ENCODE measurements around the gene MARS1. TPM values are rescaled to one million over a fixed set of nuclear protein-coding genes. Genes with fewer than 3 reads are reported as not detected.
"Not testable (repeated sequence)": the region's sequence is repeated elsewhere in the genome, so short reads cannot be mapped to it uniquely, and the experiment has no call there.

The MARS1 gene
- total RNA-seq, 2 experiments from 2014 or later: 203 to 204 TPM

DNA sequence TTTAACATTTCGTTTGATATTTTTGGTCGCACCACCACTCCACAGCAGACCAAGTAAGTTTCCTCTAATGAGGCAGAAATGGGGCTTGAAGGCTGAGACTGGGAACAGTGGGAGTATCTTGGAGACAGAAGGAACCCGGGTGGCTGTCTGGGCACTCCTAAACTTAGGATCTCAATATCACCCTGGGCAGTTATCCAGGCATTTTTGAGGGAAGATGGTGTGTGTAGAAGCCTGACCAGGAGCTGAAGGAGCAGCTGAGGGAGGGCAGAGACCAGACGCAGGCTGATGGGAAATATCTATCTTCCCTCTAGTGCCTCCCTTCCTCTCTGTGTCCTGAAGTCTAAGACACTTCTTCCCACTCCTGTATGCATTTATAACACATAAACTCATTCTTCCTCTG lies 10.7 kb downstream of the MARS1 start:
- TF ChIP-seq, protein P1, sequence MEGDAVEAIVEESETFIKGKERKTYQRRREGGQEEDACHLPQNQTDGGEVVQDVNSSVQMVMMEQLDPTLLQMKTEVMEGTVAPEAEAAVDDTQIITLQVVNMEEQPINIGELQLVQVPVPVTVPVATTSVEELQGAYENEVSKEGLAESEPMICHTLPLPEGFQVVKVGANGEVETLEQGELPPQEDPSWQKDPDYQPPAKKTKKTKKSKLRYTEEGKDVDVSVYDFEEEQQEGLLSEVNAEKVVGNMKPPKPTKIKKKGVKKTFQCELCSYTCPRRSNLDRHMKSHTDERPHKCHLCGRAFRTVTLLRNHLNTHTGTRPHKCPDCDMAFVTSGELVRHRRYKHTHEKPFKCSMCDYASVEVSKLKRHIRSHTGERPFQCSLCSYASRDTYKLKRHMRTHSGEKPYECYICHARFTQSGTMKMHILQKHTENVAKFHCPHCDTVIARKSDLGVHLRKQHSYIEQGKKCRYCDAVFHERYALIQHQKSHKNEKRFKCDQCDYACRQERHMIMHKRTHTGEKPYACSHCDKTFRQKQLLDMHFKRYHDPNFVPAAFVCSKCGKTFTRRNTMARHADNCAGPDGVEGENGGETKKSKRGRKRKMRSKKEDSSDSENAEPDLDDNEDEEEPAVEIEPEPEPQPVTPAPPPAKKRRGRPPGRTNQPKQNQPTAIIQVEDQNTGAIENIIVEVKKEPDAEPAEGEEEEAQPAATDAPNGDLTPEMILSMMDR (IDR thresholded peaks at IDR 0.05): no peak
- H3K27ac ChIP-seq (ENCODE audit: low read depth in 1 of 2, low read length in 2 of 2): no peak overlapping the region
- intact Hi-C loops (cut with DNase I, micrococcal nuclease): no loop called here
- H3K4me3 Mint-ChIP-seq: no peak overlapping the region
- H3K9me3 ChIP-seq (ENCODE audit: control insufficient read depth in 1 of 2, insufficient read depth in 1 of 2, low read length in 2 of 2): no peaks in the 10 kb centered on the region
- H3K4me1 ChIP-seq (ENCODE audit: insufficient read depth, low read length): no peaks in the 10 kb centered on the region
- no peak overlapping the region for H3K4me3 ChIP-seq (ENCODE audit: low read length)
- H3K36me3 ChIP-seq (ENCODE audit: insufficient read depth, low read length): peaks cover 53% of the 10 kb centered on the region
- CTCF ChIA-PET: interaction anchor here (1.4 kb wide), 1 partner anchor 39 kb away, joined by 5 read pairs; the partner anchor contains the start of gene GLI1
- H3K27ac Mint-ChIP-seq: peak overlapping the region; percentile 9
- POLR2A ChIA-PET: interaction anchor here (0.7 kb wide), 1 partner anchor 22 kb away, joined by 3 read pairs; no protein-coding TSS in a partner anchor
- H3K27me3 ChIP-seq (ENCODE audit: control insufficient read depth in 1 of 2, insufficient read depth in 2 of 2, low read length in 2 of 2): no peaks in the 10 kb centered on the region
- H3K9me3 Mint-ChIP-seq: no peaks in the 10 kb centered on the region
- H3K4me1 Mint-ChIP-seq (ENCODE audit: low read depth): peaks cover 9% of the 10 kb centered on the region
- peaks cover 75% of the 10 kb centered on the region for H3K36me3 Mint-ChIP-seq (ENCODE audit: low read depth)
- H3K27me3 Mint-ChIP-seq: no peaks in the 10 kb centered on the region
- no peak for ATAC-seq (ENCODE audit: poor library complexity)
- no peak for DNase-seq

DNA sequence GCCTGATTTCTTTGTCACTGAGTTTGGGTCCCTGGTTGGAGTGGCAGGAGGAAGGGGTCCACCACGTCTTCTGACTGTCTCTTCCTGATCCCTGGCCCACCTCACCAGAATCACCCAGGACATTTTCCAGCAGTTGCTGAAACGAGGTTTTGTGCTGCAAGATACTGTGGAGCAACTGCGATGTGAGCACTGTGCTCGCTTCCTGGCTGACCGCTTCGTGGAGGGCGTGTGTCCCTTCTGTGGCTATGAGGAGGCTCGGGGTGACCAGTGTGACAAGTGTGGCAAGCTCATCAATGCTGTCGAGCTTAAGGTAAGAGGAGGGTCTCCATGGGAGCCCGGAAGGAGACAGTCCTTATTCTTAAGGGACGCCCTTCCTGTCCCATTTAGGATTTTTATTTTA lies 12.3 kb downstream of the MARS1 start:
- H3K9me3 ChIP-seq (ENCODE audit: control insufficient read depth in 1 of 2, insufficient read depth in 1 of 2, low read length in 2 of 2): no peaks in the 10 kb centered on the region
- H3K4me1 ChIP-seq (ENCODE audit: insufficient read depth, low read length): no peaks in the 10 kb centered on the region
- no peak for DNase-seq
- ChIA-PET CTCF (interaction anchor here (1.4 kb wide), 1 partner anchor 41 kb away, joined by 5 read pairs; the partner anchor contains the start of gene GLI1), POLR2A (interaction anchor here (1.3 kb wide), 1 partner anchor 20 kb away, joined by 3 read pairs; no protein-coding TSS in a partner anchor)
- no peak for ATAC-seq (ENCODE audit: poor library complexity)
- H3K27me3 Mint-ChIP-seq: no peaks in the 10 kb centered on the region
- no peaks in the 10 kb centered on the region for H3K27me3 ChIP-seq (ENCODE audit: control insufficient read depth in 1 of 2, insufficient read depth in 2 of 2, low read length in 2 of 2)
- no peak overlapping the region for H3K27ac Mint-ChIP-seq
- no peak overlapping the region for H3K27ac ChIP-seq (ENCODE audit: low read depth in 1 of 2, low read length in 2 of 2)
- intact Hi-C loops (cut with DNase I, micrococcal nuclease): no loop called here
- peaks cover 68% of the 10 kb centered on the region for H3K36me3 ChIP-seq (ENCODE audit: insufficient read depth, low read length)
- no peaks in the 10 kb centered on the region for H3K9me3 Mint-ChIP-seq
- no peak overlapping the region for H3K4me3 Mint-ChIP-seq
- no peak overlapping the region for H3K4me3 ChIP-seq (ENCODE audit: low read length)
- H3K4me1 Mint-ChIP-seq (ENCODE audit: low read depth): peaks cover 9% of the 10 kb centered on the region
- H3K36me3 Mint-ChIP-seq (ENCODE audit: low read depth): peaks cover 85% of the 10 kb centered on the region
- TF ChIP-seq, protein P1 (IDR thresholded peaks at IDR 0.05): no peak

DNA sequence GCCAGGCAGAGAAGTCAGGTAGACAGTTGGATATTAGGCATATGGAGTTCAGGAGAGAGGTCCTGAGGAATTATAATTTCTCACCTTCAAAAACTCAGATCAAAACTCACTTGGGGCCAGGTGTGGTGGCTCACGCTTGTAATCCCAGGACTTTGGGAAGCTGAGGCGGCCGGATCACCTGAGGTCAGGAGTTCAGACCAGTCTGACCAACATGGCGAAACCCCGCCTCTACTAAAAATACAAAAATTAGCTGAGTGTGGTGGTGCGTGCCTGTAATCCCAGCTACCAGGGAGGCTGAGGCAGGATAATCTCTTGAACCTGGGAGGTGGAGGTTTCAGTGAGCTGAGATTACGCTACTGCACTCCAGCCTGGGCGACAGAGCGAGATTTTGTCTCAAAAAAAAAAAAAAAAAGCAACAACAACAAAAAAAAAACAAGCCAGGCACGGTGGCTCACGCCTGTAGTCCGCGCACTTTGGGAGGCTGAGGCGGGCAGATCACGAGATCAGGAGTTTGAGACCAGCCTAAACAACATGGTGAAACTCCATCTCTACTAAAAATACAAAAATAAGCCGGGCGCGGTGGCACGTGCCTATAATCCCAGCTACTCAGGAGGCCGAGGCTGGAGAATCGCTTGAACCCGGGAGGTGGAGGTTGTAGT lies 14.6 kb downstream of the MARS1 start:
- H3K4me1 Mint-ChIP-seq (ENCODE audit: low read depth): not testable (repeated sequence)

DNA sequence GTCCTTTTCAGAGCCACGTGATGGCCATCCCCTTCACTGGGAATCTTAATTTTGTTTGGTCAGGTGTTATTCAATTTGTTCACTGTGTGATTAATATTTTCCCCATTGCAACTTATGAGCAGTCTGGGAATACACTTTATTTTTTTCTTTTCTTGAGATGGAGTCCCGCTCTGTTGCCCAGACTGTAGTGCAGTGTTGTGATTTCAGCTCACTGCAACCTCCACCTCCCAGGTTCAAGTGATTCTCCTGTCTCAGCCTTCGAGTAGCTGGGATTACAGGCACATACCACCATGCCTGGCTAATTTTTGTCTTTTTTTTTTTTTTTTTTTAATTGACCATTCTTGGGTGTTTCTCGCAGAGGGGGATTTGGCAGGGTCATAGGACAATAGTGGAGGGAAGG lies 18.7 kb downstream of the MARS1 start:
- CTCF ChIA-PET: interaction anchor here (1.2 kb wide), 1 partner anchor 44 kb away, joined by 5 read pairs; no protein-coding TSS in a partner anchor
- H3K27ac Mint-ChIP-seq: not testable (repeated sequence)

More for the DNA sequence above, 14.6 kb downstream of the MARS1 start:
- peaks cover 71% of the 10 kb centered on the region for H3K36me3 ChIP-seq (ENCODE audit: insufficient read depth, low read length)
- H3K4me3 Mint-ChIP-seq; intact Hi-C loops (cut with DNase I, micrococcal nuclease); H3K27me3 ChIP-seq (ENCODE audit: control insufficient read depth in 1 of 2, insufficient read depth in 2 of 2, low read length in 2 of 2); H3K27ac ChIP-seq (ENCODE audit: low read depth in 1 of 2, low read length in 2 of 2); H3K4me3 ChIP-seq (ENCODE audit: low read length); H3K9me3 Mint-ChIP-seq; H3K9me3 ChIP-seq (ENCODE audit: control insufficient read depth in 1 of 2, insufficient read depth in 1 of 2, low read length in 2 of 2); DNase-seq; H3K27me3 Mint-ChIP-seq; H3K27ac Mint-ChIP-seq; H3K4me1 ChIP-seq (ENCODE audit: insufficient read depth, low read length); ATAC-seq (ENCODE audit: poor library complexity); POLR2A ChIA-PET: not testable (repeated sequence)
- peaks cover 79% of the 10 kb centered on the region for H3K36me3 Mint-ChIP-seq (ENCODE audit: low read depth)
- CTCF ChIA-PET: interaction anchor here (1.7 kb wide), 1 partner anchor 18 kb away, joined by 3 read pairs; the partner anchor contains the start of gene DDIT3

DNA sequence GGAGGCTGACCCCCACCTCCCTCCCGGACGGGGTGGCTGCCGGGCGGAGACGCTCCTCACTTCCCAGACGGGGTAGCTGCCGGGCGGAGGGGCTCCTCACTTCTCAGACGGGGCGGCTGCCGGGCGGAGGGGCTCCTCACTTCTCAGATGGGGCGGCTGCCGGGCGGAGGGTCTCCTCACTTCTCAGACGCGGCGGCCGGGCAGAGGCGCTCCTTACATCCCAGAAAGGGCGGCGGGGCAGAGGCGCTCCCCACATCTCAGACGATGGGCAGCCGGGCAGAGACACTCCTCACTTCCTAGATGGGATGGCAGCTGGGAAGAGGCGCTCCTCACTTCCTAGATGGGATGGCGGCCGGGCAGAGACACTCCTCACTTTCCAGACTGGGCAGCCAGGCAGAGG lies 19.9 kb downstream of the MARS1 start:
- peaks cover 68% of the 10 kb centered on the region for H3K36me3 ChIP-seq (ENCODE audit: insufficient read depth, low read length)
- H3K9me3 Mint-ChIP-seq, H3K27ac Mint-ChIP-seq: not testable (repeated sequence)

More for the DNA sequence above, 18.7 kb downstream of the MARS1 start:
- H3K4me1 ChIP-seq (ENCODE audit: insufficient read depth, low read length); H3K4me3 Mint-ChIP-seq; H3K27me3 Mint-ChIP-seq; ATAC-seq (ENCODE audit: poor library complexity); H3K27me3 ChIP-seq (ENCODE audit: control insufficient read depth in 1 of 2, insufficient read depth in 2 of 2, low read length in 2 of 2); H3K27ac ChIP-seq (ENCODE audit: low read depth in 1 of 2, low read length in 2 of 2); H3K9me3 ChIP-seq (ENCODE audit: control insufficient read depth in 1 of 2, insufficient read depth in 1 of 2, low read length in 2 of 2); H3K9me3 Mint-ChIP-seq; H3K4me1 Mint-ChIP-seq (ENCODE audit: low read depth); DNase-seq; intact Hi-C loops (cut with DNase I, micrococcal nuclease); H3K4me3 ChIP-seq (ENCODE audit: low read length): not testable (repeated sequence)
- H3K36me3 ChIP-seq (ENCODE audit: insufficient read depth, low read length): peaks cover 63% of the 10 kb centered on the region
- POLR2A ChIA-PET: interaction anchor here (0.7 kb wide), 1 partner anchor 26 kb away, joined by 3 read pairs; no protein-coding TSS in a partner anchor
- peaks cover 68% of the 10 kb centered on the region for H3K36me3 Mint-ChIP-seq (ENCODE audit: low read depth)

More for the DNA sequence above, 19.9 kb downstream of the MARS1 start:
- H3K36me3 Mint-ChIP-seq (ENCODE audit: low read depth): peaks cover 71% of the 10 kb centered on the region
- ATAC-seq (ENCODE audit: poor library complexity); H3K4me1 ChIP-seq (ENCODE audit: insufficient read depth, low read length); DNase-seq; intact Hi-C loops (cut with DNase I, micrococcal nuclease); H3K4me1 Mint-ChIP-seq (ENCODE audit: low read depth); H3K4me3 Mint-ChIP-seq; H3K27me3 ChIP-seq (ENCODE audit: control insufficient read depth in 1 of 2, insufficient read depth in 2 of 2, low read length in 2 of 2); H3K9me3 ChIP-seq (ENCODE audit: control insufficient read depth in 1 of 2, insufficient read depth in 1 of 2, low read length in 2 of 2); H3K27ac ChIP-seq (ENCODE audit: low read depth in 1 of 2, low read length in 2 of 2); POLR2A ChIA-PET; CTCF ChIA-PET; H3K4me3 ChIP-seq (ENCODE audit: low read length); H3K27me3 Mint-ChIP-seq: not testable (repeated sequence)
